ENCODE data around the gene ANXA2R. TPM values are rescaled to one million over a fixed set of nuclear protein-coding genes. Genes with fewer than 3 reads are reported as not detected.

ANXA2R gene
- total and polyA plus RNA-seq, 9 of the 15 experiments (the other 6 are each of a cell fraction or from before 2014, with no cell fraction given), result 2.1 to 4.8 (median 3.4) TPM

- no peak for TF ChIP-seq FOXP4 (CRISPR knock-in tag; IDR thresholded peaks at IDR 0.05; ENCODE audit: borderline replicate concordance)
- TF ChIP-seq RAD51 (IDR thresholded peaks at IDR 0.05; ENCODE audit: borderline replicate concordance, low read depth), result no peak
- peak; percentile 13; the same call in 1 of the 2 replicates for TF ChIP-seq SMARCE1 (IDR thresholded peaks at IDR 0.05)
- no peak for TF ChIP-seq NCOA1 (IDR thresholded peaks at IDR 0.05; ENCODE audit: low read depth)
- TF ChIP-seq PRPF4 (IDR thresholded peaks at IDR 0.05; ENCODE audit: insufficient read depth, low read depth, low read length, poor library complexity, severe bottlenecking), result no peak
- no peak for TF ChIP-seq ZNF717 (CRISPR knock-in tag; IDR thresholded peaks at IDR 0.05)
- TF ChIP-seq CHD2 (IDR thresholded peaks at IDR 0.05; ENCODE audit: low read depth, low read length), result no peak
- TF ChIP-seq ATF6 (CRISPR knock-in tag; IDR thresholded peaks at IDR 0.05), result no peak
- no peak for TF ChIP-seq COPS2 (conservative IDR thresholded peaks at IDR 0.05)
- peak; percentile 17; the same call in 1 of the 2 replicates for TF ChIP-seq HDAC2 (IDR thresholded peaks at IDR 0.05)
- TF ChIP-seq FOXA3 (CRISPR knock-in tag; conservative IDR thresholded peaks at IDR 0.05 in 1 of 2, IDR thresholded peaks at IDR 0.05 in 1 of 2), result no peak
- TF ChIP-seq SOX6 (IDR thresholded peaks at IDR 0.05), result peak; percentile 49
- no peak for TF ChIP-seq ZNF398 (CRISPR knock-in tag; IDR thresholded peaks at IDR 0.05)
- peak; percentile 61; the same call in 1 of the 2 replicates for TF ChIP-seq ARID2 (IDR thresholded peaks at IDR 0.05)
- TF ChIP-seq ZBTB17 (CRISPR knock-in tag; IDR thresholded peaks at IDR 0.05), result 0 out of 2 replicates have a peak, but pooled peaks have one; percentile 73
- TF ChIP-seq CBX1 (IDR thresholded peaks at IDR 0.05; ENCODE audit: low read depth), result 0 out of 2 replicates have a peak, but pooled peaks have one; percentile 60
- TF ChIP-seq, protein P1, sequence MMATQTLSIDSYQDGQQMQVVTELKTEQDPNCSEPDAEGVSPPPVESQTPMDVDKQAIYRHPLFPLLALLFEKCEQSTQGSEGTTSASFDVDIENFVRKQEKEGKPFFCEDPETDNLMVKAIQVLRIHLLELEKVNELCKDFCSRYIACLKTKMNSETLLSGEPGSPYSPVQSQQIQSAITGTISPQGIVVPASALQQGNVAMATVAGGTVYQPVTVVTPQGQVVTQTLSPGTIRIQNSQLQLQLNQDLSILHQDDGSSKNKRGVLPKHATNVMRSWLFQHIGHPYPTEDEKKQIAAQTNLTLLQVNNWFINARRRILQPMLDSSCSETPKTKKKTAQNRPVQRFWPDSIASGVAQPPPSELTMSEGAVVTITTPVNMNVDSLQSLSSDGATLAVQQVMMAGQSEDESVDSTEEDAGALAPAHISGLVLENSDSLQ (IDR thresholded peaks at IDR 0.05), result 0 out of 2 replicates have a peak, but pooled peaks have one; percentile 5
- TF ChIP-seq, protein P2, sequence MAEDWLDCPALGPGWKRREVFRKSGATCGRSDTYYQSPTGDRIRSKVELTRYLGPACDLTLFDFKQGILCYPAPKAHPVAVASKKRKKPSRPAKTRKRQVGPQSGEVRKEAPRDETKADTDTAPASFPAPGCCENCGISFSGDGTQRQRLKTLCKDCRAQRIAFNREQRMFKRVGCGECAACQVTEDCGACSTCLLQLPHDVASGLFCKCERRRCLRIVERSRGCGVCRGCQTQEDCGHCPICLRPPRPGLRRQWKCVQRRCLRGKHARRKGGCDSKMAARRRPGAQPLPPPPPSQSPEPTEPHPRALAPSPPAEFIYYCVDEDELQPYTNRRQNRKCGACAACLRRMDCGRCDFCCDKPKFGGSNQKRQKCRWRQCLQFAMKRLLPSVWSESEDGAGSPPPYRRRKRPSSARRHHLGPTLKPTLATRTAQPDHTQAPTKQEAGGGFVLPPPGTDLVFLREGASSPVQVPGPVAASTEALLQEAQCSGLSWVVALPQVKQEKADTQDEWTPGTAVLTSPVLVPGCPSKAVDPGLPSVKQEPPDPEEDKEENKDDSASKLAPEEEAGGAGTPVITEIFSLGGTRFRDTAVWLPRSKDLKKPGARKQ (CRISPR knock-in tag; IDR thresholded peaks at IDR 0.05), result no peak
- TF ChIP-seq POLR2AphosphoS5 (IDR thresholded peaks at IDR 0.05; ENCODE audit: control insufficient read depth, insufficient read depth, low read depth, low read length), result 0 out of 2 replicates have a peak, but pooled peaks have one; percentile 43
Measured at GRCh38 chr5:43039471-43040286, 440 bp downstream of the ANXA2R start (continued).

All from K562 (cell line).